LHCN-M2 (cell line): ENCODE data around the gene PIGM. TPM values are rescaled to one million over a fixed set of nuclear protein-coding genes. Genes with fewer than 3 reads are reported as not detected.

Source experiments
- DNase-seq: peaks from one replicate; pipeline ENCODE4 v3.0.0-alpha.2; 2012; ENCODE audit warnings: low read depth
- polyA plus RNA-seq: library from polyadenylated mRNA; unstranded; fragments of >200 nt; gene quantifications from one replicate; pipeline ENCODE4 v1.2.1, GENCODE V29; 2012; ENCODE audit warnings: missing spikeins
- total RNA-seq: library from RNA; depleted of rRNA; stranded (reverse); fragments of >200 nt; gene quantifications from 2 replicates; pipeline ENCODE4 v1.2.3, GENCODE V29; 2014; rRNA removed

Gene PIGM
- total RNA-seq: 4.3 and 5.4 TPM in 2 replicates
- 2.7 TPM for polyA plus RNA-seq

DNA sequence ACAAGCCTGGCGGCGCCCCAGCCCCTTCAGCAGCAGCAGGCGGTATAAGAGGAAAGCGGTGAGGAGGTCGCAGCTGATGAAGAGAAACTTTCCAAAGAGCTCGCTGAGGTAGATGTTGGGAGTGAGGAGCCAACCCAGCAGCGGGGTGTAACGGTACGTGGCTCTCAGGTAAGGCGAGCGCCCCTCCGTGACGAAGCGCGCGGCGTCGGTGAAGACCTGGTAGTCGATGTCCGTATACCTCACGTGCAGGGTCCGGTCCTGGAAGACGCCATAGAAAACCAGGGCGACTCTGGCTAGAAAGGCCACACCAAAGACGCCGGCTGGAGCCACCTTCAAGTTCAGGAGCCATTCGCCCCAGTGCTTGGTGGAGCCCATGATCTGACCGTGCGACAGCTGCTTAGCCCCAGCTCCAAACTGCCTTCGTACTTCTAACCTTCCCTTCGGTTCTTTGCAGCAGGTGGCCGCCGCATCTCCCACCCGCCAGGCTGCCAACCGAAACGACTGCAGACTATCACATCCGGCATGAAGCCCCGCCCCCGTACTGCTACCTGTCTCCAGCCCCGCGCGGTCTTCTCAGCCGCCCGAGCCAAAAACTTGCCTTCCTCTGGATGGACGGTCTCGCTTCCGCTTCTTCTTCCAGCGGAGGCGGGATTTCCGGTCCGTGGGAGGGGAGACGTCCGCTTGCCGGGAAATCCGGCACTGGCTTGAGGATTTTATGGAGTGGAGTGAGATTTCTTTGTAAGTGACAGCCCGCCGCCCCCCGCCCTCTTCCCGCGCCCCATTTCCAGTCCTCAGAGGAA, at the start of gene PIGM:
Gene PIGM, minus strand, starts transcription at position 626 of the 800 bp plus-strand sequence. Its CDS starts 251 bp downstream, at position 375.
- peak; percentile 84 for DNase-seq

DNA sequence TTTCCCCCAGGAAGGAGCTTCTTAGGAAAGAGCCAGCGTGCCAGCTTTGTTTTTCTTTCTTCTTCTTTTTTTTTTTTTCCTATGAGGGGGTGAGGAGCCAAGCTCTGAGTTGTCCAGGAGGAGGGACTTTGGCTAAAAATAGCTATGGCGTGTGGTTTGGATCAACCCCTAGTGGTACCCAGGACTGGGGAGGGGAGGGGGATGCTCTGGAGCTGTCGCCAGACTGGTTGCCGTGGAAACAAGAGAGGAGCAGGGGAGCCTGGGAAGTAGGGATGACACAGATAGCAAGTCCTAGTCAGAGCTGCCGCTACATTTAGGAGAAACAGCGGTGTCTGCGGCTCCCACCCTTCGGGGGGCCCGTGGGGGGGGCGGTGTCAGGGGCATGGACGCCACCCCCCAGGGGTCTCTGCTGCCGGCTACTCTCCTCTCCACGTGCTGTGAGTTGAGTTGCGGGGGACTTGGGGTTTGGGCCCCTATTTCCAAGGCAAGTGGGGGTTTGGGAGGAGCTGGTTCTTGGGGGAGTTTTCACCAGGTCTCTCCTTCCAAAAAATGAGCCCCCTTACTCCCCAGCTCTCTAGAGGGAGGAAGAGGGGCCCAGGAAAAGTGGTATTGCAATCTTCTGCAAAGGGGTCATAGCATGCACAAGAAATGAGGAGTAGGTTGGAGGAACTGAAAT, 49.6 kb upstream of the PIGM start, which contains the start of gene KCNJ9:
Gene KCNJ9, plus strand, starts transcription at position 278 of the 676 bp plus-strand sequence. CDS start 2,493 bp downstream, outside the sequence.
- peak; percentile 44 for DNase-seq

DNA sequence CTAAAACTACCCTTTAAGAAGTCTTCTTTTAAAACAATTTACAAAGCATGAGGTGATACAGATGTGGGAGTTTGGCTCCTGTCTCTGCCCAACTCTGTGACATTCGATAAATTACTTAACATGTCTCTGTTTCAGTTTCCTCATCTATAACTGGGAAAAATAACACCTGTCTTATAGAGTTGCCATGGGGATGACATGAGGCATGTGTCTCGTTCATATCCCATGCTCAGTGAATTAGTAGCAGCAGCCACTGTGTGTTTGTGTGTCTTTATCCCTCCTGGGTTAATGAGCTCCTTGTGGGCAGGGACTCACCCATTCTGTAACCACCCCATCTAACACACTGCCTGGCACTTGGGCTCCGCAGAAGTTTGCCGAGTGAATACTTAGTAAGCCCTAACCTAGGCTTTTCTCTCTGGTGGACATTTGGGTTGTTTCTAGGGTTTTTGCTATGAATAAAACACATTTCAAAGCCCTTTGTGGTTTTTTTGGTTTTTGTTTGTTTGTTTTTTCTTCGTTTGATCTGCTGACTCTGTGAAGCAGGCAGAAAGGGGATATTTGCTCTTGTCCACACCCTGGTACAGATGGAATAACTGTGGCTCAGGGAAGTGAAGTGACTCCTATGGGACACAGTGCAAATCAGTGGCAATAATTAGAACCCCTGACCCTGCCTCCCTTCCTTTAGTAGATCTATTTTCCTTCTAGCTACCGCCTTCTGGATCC, 48.8 kb upstream of the PIGM start:
- DNase-seq: peak; percentile 21

DNA sequence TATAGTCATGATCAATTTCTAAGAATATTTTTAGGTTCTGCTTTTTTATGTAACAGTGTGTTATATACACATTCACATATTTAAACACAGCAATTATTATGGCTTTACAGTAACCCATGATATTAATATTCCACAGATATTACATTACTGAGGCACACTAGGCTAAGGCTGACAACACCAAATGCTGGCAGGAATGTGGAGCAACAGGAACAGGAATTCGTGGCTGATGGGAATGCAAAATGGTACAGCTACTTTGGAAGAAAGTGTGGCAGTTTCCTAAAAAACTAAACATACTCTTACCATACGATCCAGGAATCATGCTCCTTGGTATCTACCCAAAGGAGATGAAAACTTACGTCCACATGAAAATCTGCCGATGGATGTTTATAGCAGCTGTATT, 47.7 kb upstream of the PIGM start:
- no peak for DNase-seq

DNA sequence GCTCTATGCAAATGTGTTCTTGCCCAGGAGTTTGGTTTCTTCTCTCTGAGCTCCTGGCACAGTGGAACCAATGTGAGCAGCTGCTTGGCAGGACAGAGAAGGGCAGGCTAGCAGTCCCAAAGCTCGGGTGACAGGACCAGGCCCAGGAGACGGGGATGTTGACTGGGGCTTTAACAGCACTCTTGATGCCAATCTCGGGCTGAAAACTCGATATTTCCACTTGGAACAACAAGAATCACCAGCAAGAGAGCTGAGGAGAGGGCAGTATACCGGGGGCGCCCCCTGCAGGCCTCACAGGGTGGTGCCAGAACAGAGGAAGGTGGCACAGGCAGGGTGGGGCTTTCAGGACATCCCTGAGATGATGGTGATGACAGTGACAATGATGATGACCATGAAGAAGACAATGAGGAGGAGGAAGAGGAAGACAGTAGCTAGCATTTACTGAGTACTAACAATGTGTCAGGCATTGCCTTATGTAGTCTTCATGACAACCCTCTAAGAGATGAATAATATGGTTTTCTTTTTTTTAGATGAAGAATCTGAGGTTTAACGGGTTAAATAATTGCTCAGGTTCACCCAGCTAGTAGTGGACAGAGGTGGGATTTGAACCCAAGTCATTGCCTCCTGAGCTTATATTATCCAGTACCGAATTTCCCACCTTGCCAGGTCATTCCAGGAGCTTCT, 46.9 kb upstream of the PIGM start:
- DNase-seq: peak; percentile 31

DNA sequence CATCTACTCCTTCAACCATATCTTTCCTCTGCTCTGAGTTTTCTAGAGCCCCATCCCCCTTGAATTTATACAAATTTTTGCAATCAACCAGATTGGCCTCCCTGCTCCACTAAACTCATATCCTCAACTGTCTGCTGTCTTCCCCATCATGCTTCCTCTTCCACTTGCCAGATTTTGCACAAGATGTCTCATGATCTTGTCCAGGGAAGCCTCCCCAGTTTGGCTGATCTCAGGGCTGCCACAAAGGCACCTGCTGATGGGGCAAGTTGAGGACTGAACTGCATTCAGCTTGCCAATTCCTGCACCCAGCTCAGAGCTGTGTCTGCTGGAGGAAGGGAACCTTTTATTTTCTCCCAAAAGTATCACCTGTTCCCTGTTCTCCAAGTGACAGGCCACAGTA, 45.7 kb upstream of the PIGM start:
- DNase-seq: no peak

DNA sequence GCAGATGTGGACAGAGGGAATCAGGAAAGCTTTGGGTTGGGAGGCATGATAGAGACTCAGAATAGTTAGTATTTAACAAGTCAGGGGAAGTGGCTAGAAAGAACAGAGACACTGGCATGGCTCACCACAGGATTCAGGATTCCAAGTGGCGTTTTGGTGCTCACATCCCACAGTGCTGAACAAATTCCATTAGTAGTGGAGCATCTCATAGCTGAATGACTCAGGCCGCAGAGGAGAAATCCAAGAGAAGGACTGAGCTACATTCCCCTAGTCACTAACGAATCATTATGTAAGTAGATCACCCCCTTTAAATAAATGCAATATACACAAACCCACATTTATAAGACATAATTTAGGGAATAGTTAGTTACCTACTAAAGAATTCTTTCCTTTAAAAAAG, 44.5 kb upstream of the PIGM start:
- DNase-seq: no peak

DNA sequence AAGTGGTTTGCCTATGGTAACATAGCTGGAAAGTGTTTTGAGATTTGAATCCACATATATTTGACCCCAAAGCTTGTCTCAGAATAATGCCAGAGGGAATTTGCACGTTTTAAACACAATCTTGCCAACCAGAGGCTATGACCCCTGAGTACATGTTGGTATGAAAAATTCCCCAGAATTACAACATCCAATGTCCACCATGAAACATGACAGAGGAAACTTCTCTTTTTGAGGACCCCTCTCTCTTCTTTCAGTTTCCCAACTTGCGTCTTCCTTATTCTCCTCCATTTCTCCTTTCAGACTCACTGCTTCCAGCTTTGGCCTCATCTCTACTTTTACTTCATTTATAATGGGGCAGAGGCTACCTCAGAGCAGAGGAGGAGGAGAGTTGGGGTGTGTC, 44.0 kb upstream of the PIGM start:
- no peak for DNase-seq

DNA sequence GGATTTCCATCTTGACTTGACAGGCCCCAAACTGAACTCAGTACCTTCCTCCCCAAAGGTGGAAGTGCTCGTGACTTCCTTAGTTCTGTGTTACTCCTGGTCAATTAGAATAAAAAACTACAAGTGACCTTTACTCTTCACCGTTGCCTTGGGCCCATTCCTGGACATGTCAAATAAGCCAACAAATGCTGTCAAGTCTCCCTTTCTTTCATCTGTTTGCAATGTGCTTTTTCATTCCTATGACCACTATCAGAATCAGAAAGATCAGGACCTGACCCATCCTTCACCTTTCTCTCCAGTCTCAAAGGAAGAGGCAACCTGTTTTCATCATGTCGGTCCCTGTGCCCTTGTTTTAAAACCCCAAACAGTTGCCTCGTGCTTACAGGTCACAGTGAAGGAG, 43.1 kb upstream of the PIGM start:
- DNase-seq: no peak

DNA sequence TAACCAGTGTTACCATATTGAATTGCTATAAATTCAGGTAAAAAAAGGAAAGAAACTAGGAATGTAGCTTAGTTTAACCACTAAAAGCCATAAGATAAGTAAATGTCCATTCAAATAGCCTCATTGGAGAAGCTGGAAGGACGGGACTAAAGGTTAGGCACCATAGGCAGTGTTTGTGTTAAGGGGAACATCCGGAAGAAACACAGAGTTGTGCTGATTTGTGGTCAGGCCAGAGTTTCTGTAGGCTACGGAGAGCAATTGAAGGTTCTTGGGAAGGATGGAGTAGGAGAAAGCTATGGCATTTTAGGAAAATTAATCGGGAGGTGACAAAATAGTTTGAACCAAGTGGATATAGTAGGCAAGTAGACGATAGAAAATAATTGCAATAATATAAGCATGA, 39.5 kb upstream of the PIGM start:
- no peak for DNase-seq

DNA sequence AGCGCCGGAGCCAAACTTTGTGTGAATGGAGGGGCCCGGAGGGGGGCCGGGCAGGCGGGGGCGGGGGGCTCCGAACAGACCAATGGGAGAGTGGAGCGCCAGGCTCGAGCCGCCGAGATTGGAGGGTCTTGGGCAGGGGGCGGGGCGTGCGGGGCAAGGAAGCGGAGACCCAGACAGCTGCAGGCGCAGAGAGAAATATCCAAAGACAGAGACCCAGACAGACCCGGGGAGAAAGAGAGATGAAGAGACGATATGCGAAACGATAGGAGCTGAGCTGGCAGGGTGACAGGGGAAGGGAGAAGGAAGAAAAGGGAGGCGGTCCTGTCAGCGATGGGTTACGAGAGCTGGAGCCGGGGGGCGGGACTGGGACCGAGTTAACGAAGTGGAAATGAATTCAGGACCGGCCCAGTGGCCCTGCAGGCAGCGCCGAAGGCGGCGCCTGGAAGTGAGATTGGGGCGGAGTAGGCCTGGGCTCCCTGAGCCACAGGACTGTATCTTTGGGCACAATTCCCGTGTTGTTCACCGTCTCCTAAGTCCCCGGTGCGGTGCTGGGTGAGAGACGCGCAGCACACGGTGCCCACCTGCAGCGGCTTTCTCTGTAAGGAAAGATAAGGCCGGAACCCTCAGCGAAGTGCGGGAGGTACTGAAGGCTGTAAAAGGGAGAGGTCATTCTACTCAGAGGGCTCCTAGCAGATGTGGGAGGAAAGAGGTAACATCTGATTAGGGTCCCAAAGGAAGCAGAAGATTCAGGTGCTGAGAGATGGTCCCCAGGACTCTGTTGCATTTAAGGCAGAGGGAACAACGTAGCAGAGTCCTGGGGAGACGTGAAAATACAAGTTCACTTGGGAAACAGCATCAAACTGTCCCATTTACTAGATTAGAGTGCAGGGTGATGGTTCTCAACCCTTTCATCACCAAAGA, 38.7 kb upstream of the PIGM start:
- peak; percentile 35 for DNase-seq

DNA sequence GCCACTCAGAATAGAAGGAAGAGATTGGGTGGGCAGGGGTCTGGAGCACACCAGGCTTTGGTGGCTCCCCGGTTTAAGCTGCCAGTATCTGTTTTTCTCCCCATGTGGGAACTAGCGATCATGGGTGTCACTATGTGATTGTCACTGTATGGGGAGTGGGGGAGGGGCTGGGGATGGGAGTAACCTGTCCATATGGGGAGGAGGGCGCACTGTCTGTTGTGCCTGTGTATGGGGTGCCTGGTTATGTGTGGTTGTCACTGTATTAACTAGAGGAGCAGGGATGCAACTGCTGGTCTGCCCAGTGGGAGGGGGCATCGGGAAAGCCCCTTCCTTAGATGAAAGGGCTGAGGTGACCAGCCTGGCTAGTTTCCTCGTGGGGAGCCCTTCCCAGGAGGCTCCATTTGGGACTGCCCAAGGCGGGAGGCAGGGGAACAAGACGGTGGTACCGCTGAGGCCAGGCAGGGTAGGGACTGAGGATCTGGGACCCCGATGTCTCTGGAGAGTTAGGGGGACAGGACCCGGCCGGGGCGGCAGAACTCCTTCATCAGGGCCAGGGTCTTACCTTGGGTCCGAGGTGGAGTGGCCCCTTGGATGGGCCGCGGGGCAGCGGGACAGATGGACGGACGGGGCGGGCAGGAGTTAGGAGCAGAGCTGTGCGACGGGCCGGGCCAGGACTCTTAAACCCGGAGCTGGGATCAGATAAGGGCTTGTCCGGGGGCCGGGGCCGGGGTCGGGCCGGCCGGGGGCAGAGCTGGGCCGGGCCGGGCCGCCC, 37.9 kb upstream of the PIGM start, which contains the start of gene KCNJ10:
Gene KCNJ10, minus strand, starts transcription at position 701 of the 772 bp plus-strand sequence. CDS start 27,628 bp downstream, outside the sequence.
- DNase-seq: no peak

DNA sequence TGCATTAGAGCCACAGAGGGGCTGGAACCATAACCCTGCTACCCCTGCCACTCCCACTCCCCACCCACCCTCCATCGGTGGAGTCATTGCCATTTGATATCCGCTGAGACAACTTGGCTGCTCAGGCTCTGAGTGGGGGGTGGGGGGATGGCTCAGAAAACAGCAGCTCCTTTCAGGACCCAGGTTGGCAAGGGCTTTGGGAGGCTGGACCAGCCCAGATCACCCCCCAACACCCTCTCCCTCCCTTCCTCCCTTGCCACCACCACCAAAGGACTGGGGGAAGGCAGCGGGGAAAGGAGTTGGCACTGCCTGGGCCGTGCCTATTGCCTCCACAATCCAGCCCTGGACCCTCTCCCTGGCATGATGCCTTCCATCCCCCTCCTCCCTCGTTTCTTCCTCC, 36.4 kb upstream of the PIGM start:
- no peak for DNase-seq

DNA sequence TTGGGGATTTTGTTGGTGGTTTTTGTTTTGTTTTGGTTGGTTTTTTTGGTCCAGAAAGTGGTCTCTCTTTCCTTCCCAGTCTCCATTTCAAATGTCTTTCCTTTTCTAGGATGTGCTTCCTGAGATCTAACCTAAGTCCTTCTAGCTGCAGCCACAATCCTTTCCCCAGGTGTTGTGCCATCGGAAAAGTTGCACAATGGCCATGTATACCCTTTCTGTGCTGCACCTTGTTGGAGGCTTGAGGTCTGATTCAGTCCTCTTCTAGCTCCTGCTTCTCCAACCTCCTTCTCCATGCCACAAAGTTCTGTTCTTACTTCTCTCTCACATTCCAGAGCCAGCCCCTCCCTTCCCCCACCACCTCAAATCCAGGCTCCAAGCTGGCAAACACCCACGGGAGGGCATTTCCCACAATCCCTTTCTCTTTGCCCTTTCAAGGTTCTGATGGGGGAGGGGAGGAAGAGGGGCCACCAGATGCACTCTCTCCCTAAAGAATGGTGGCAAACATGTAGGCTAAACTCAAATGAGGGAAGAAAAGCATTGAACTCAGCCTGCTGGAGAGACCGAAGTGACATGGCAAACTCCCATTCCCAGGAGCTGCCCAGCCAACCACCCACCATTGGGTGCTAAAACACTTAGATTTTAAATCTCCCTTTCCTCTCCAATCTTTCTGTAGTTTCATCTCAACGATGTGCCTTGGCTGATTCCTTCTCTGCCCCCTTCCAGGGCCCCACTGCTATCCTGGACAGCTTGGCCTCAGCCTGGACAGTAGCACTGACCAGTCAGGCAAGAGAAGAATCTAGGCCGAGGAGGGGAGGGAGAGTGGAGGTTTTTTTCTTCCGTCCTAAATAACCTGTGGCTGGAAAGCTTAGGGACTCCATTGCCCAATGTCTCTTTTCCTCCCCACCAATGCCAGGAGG, 35.3 kb upstream of the PIGM start:
- no peak for DNase-seq

DNA sequence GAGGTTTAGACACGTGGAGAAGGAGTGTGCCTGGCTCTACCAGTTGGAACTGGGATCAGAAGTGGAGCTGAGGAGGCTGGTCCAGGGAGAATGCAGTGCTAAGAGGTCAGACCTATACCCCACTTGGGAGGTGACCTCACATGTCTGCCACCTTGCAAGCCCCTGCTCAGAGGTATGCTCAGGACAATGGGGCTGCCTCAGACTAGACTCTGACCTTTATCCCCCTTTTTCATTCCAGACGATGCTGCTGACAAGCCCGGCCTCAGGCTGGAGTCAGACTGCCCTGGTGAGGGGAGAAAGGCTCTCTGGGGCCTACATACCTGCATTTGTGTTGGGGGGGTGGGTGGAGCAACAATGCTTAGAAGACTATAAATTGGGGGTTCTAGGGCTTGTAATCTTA, 33.0 kb upstream of the PIGM start:
- no peak for DNase-seq

DNA sequence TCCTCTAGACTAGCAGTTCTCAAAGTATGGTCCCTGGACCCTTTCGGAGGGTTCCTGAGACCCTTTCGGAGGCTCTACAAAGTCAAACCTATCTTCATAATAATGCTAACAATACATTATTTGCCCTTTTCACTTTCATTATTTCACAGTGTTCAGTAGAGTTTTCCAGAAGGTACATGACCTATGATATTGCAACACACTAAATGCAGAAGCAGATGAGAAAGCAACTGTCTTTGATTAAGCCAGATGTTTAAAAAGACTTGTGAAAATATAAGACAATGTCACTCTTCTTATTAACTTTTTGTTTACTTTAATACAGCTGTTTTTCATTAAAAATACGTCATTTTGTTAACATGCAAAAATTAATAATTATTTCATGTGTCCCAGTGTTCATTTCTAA, 32.4 kb upstream of the PIGM start:
- no peak for DNase-seq

DNA sequence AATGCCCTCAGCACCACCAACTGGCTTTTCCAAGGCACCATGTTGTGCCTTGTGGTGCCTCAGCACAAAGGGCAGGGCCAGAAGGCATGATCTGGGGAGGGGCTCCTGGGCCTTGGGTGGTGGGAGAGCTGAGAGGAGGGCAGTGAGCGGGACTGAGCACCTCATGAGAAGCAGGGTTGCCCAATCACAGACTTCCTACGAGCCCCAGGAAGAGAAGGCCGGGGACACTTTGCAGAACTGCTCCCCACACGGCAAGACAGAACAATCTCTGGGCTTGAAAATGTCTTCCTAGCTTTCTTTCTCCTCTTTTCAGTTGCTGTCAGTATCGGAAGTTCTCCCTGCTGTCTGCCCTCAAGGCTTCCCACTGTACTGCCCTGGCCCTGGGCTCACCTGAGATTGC, 31.4 kb upstream of the PIGM start:
- DNase-seq: no peak

DNA sequence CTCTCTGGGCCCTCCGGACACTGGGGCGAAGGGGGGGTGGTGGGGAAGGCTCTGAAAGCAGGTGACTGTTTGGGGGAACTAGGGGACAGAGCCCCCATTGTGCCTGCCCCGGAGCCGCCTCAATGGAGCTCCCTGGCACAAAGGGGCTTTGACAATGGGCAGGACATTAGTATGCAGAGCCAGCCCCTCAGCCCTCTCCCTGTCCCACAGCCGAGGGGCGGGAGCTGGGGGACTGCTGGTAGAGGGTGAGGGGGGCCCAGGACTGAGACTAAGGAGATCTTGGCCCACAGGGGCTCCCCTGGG, 30.4 kb upstream of the PIGM start:
- no peak for DNase-seq
